Ovary (tissue), 9 donors: ENCODE data around the gene JADE2. TPM values are rescaled to one million over a fixed set of nuclear protein-coding genes. Genes with fewer than 3 reads are reported as not detected.
"Not testable (repeated sequence)": the region's sequence is repeated elsewhere in the genome, so short reads cannot be mapped to it uniquely, and the experiment has no call there.

Experiments used
- DNase-seq, 5 donors: peaks; one replicate each; pipeline ENCODE4 v3.0.0-alpha.2; 2019 to 2020
- H3K27ac ChIP-seq, 2 donors: fragments of 200-600 bp; one replicate each; pipeline versions ENCODE4 v1.5.1 to v1.8.0; 2019 to 2022
- H3K27me3 ChIP-seq: fragments of 200-600 bp; one replicate; pipeline ENCODE4 v1.8.0; 2022
- H3K36me3 ChIP-seq: fragments of 200-600 bp; sonication (generic); one replicate; pipeline ENCODE4 v1.5.1; 2019
- H3K4me1 ChIP-seq: one replicate; pipeline ENCODE4 v1.8.1; 2013; ENCODE audit warnings: mild to moderate bottlenecking, moderate library complexity; ENCODE audit not compliant: insufficient read depth
- H3K4me3 ChIP-seq: fragments of 200-600 bp; sonication (generic); one replicate; pipeline ENCODE4 v1.5.1; 2017
- H3K9me3 ChIP-seq, 2 donors: fragments of 200-600 bp in 1 of 2; sonication (generic) in 1 of 2; one replicate each; pipeline versions ENCODE4 v1.5.1 to v1.8.1; 2013 to 2019; ENCODE audit warnings: mild to moderate bottlenecking in 1 of 2, moderate library complexity in 1 of 2
- EP300 ChIP-seq: sonication (generic); formaldehyde crosslinking; IDR thresholded peaks from one replicate; pipeline ENCODE4 v1.6.1; 2017; ENCODE audit warnings: antibody characterized with exemption
- POLR2A ChIP-seq: fragments of 450-650 bp; IDR thresholded peaks from one replicate; pipeline ENCODE4 v1.6.1; 2017; ENCODE audit warnings: antibody characterized with exemption, mild to moderate bottlenecking, moderate library complexity
- WGBS, 3 donors: extraction: QIAGEN DNeasy Blood & Tissue Kit in 1 of 3; methylation state at CpG; one replicate each; pipeline versions ENCODE4 v1.1.5 to v1.1.7; 2013 to 2017; 5-methylcytosine and 5-hydroxymethylcytosine counted together
- intact Hi-C, 4 donors: fragments of 100-400 bp; cut with DNase I; formaldehyde crosslinking; loops; one replicate each; pipeline versions ENCODE4 v1.11.0 to v1.15.1; 2022 to 2023
- polyA plus RNA-seq, 2 donors: library from polyadenylated mRNA; stranded (reverse); fragments of 200-250 nt in 1 of 2; fragments of 350-450 nt in 1 of 2; fragmentation: Illumina TruSeq in 1 of 2; extraction: RNeasy Lipid Tissue Mini Kit (QIAGEN cat#74804) in 1 of 2; gene quantifications; one replicate each; pipeline ENCODE4 v1.2.3, GENCODE V29; 2013 to 2014
- total RNA-seq, 7 donors: library from RNA; depleted of rRNA in 2 of 7; stranded (reverse); fragments of >200 nt in 2 of 7; fragmentation: NEBNext Ultra II Directional in 3 of 7; extraction: Animal tissue kit (Norgen Biotek cat#: 25700) in 3 of 7; gene quantifications; one replicate each; pipeline versions ENCODE4 v1.1.0 to v1.2.4, GENCODE V29; 2016 to 2023
- TF ChIP-seq, protein P1 (sequence below), 3 donors: fragments of 450-650 bp in 2 of 3; fragments of 200-600 bp in 1 of 3; IDR thresholded peaks; one replicate each; pipeline versions ENCODE4 v1.5.1 to v1.8.0; 2016 to 2022; ENCODE audit warnings: antibody characterized with exemption in 3 of 3, mild to moderate bottlenecking in 1 of 3
- donor health status: DM: no; HTN: no; CAD: no; lungs with moderate emphysema.
- donor health status: DM: no; HTN: no; CAD: no.
- donor health status: Bipolar disorder and iron deficiency.
- donor health status: DM: yes; HTN: yes; CAD: no.
- donor health status: DM: no; HTN: no; CAD: no.
- donor health status: DM: yes; HTN: yes; CAD: no.

Gene JADE2
- total and polyA plus RNA-seq, 9 donors = 23.2 to 82.9 (median 66.0) TPM

DNA sequence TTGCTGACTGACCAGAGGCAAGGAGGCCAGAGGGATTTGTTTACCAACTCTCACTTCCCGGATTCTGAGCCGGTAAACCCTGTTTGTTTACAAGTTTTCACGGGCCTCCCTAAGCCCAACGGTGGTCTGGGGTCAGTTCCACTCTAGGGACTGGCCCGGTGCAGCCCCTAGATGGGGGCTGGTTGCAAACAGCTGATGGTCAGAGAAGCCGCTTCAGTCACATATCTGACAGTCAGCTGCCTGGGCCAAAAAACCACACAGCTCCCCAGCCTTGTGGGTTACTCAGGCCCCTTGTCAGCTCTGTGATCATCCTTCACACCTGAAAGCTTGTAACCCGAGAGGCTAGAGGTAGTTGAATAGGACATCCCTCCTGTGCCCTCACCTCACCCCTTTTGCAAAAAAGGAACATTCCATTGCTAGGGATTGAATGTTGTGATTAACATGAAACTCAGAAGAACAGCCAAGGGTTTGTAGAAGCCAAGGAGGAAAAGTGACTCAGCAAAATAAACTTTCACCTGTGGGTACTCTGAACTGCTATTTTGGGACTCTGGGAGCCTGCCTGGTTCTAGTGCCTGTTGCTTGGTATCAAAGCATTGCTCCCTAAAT is 66.8 kb downstream of the JADE2 start:
- Histone ChIP-seq H3K4me3 (no peak overlapping the region), H3K27ac (no peak overlapping the region), H3K36me3 (no peaks in the 10 kb centered on the region), H3K4me1 (no peaks in the 10 kb centered on the region), H3K9me3 (no peaks in the 10 kb centered on the region), H3K27me3 (no peaks in the 10 kb centered on the region)
- no peak for DNase-seq
- WGBS, 3 donors = 40 to 41% (median 40%) methylated on average over 7 of the region's 7 CpGs
- TF ChIP-seq EP300 = no peak
- TF ChIP-seq POLR2A = no peak
- TF ChIP-seq, protein P1, sequence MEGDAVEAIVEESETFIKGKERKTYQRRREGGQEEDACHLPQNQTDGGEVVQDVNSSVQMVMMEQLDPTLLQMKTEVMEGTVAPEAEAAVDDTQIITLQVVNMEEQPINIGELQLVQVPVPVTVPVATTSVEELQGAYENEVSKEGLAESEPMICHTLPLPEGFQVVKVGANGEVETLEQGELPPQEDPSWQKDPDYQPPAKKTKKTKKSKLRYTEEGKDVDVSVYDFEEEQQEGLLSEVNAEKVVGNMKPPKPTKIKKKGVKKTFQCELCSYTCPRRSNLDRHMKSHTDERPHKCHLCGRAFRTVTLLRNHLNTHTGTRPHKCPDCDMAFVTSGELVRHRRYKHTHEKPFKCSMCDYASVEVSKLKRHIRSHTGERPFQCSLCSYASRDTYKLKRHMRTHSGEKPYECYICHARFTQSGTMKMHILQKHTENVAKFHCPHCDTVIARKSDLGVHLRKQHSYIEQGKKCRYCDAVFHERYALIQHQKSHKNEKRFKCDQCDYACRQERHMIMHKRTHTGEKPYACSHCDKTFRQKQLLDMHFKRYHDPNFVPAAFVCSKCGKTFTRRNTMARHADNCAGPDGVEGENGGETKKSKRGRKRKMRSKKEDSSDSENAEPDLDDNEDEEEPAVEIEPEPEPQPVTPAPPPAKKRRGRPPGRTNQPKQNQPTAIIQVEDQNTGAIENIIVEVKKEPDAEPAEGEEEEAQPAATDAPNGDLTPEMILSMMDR (IDR thresholded peaks at IDR 0.05) = no peak
- intact Hi-C loops = no loop called here

GRCh38 chr5:134594336-134594735 is 68.9 kb downstream of the JADE2 start:
- H3K4me3 ChIP-seq = no peak overlapping the region
- 63 to 81% (median 81%) methylated on average over 7 of the region's 7 CpGs for WGBS, 3 donors

GRCh38 chr5:134594797-134595457 is 69.5 kb downstream of the JADE2 start:
- TF ChIP-seq POLR2A (no peak), EP300 (no peak)
- TF ChIP-seq, protein P1 (IDR thresholded peaks at IDR 0.05) = no peak
- no peaks in the 10 kb centered on the region for H3K4me1 ChIP-seq
- no peaks in the 10 kb centered on the region for H3K9me3 ChIP-seq
- no peak for DNase-seq
- H3K4me3 ChIP-seq = no peak overlapping the region
- H3K27me3 ChIP-seq = no peaks in the 10 kb centered on the region
- intact Hi-C loops = no loop called here
- H3K36me3 ChIP-seq = no peaks in the 10 kb centered on the region
- 78 to 90% (median 80%) methylated on average over 3 of the region's 3 CpGs for whole genome bisulfite sequencing, 3 donors
- H3K27ac ChIP-seq = no peak overlapping the region

More at GRCh38 chr5:134594336-134594735, 68.9 kb downstream of the JADE2 start:
- Histone ChIP-seq H3K9me3 (no peaks in the 10 kb centered on the region), H3K4me1 (no peaks in the 10 kb centered on the region), H3K36me3 (no peaks in the 10 kb centered on the region), H3K27ac (no peak overlapping the region), H3K27me3 (no peaks in the 10 kb centered on the region)
- no peak for DNase-seq
- intact Hi-C loops = no loop called here
- TF ChIP-seq POLR2A (no peak), EP300 (no peak)
- TF ChIP-seq, protein P1 (IDR thresholded peaks at IDR 0.05) = no peak

- WGBS, 3 donors = 72 to 74% (median 74%) methylated on average over 3 of the region's 3 CpGs
Observed at GRCh38 chr5:134595458-134595838, 70.0 kb downstream of the JADE2 start.

DNA sequence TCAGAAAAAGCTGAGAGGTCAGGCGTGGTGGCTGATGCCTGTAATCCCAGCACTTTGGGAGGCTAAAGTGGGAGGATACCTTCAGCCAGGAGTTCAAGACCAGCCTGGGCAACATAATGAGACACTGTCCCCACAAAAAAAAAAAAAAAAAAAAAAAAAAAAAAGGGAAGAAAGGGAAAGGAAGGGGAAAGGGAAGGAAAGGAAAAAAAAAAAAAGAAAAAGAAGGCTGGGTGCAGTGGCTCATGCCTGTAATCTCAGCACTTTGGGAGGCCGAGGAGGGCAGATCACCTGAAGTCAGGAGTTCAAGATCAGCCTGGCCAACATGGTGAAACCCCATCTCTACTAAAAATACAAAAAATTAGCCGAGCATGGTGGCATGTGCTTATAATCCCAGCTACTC is 74.3 kb downstream of the JADE2 start:
- H3K9me3 ChIP-seq, intact Hi-C loops, DNase-seq, H3K4me3 ChIP-seq, H3K27ac ChIP-seq, H3K4me1 ChIP-seq, H3K27me3 ChIP-seq, H3K36me3 ChIP-seq: not testable (repeated sequence)
- WGBS, 3 donors = 95 to 96% (median 96%) methylated on average over 3 of the region's 3 CpGs

More at GRCh38 chr5:134595458-134595838, 70.0 kb downstream of the JADE2 start:
- H3K9me3 ChIP-seq = no peaks in the 10 kb centered on the region
- no peak for TF ChIP-seq POLR2A
- TF ChIP-seq, protein P1 (IDR thresholded peaks at IDR 0.05) = no peak
- no peak for DNase-seq
- no peaks in the 10 kb centered on the region for H3K4me1 ChIP-seq
- no peak overlapping the region for H3K27ac ChIP-seq
- no peak overlapping the region for H3K4me3 ChIP-seq
- H3K36me3 ChIP-seq = no peaks in the 10 kb centered on the region
- no peaks in the 10 kb centered on the region for H3K27me3 ChIP-seq
- intact Hi-C loops = no loop called here
